Measurements from ENCODE around the gene ADCY5.

ADCY5 gene

DNA sequence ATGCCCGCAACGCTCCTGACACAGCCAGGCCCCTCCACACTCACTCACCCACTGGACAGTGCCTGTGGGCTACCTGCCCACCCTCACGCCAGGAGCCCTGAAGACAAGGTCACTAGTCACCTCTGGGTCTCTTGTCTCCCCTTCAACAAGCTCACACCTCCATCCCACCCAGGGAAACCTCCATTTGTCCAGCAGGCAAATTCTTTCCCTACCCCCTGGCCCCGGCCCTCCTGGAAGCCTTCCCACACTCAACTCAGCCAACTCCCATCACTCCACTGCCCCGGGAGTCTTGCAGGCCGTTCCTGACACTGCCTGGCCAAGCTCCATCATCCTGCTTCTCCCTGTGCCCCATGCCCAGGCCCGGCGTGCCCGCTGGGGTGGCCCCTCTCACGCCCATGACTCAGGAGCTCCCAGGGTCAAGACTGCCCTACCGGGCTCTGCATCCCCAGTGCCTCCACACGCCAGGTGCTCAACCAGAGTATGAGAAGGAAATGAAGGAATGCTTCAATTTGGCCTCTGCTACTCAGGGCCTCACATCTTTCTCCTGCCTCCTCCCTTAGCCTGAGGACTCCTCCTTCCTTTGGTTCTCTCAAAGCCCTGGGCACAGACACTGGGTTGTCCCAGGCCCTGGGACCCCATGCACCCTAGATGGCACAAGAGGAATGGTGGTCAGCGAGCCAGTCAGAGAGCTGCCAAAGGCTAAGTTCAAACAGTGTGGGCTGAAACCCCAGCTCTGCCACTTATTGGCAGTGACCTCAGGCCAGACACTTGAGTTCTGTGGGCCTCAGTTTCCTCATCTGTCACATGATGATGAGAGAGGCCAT is 158.6 kb downstream of the ADCY5 start:
- H3K4me3 ChIP-seq (ENCODE audit: low read length): no peak overlapping the region
- no peak for TF ChIP-seq ZNF274 (IDR thresholded peaks at IDR 0.05; ENCODE audit: low read depth, low read length)

GRCh38 chr3:123289391-123290106 is 159.3 kb downstream of the ADCY5 start:
- TF ChIP-seq ZNF274 (IDR thresholded peaks at IDR 0.05; ENCODE audit: low read depth, low read length): no peak
- no peak overlapping the region for H3K4me3 ChIP-seq (ENCODE audit: low read length)

GRCh38 chr3:123287962-123288302 is 161.0 kb downstream of the ADCY5 start:
- TF ChIP-seq ZNF274 (IDR thresholded peaks at IDR 0.05; ENCODE audit: low read depth, low read length): no peak
- no peak overlapping the region for H3K4me3 ChIP-seq (ENCODE audit: low read length)

DNA sequence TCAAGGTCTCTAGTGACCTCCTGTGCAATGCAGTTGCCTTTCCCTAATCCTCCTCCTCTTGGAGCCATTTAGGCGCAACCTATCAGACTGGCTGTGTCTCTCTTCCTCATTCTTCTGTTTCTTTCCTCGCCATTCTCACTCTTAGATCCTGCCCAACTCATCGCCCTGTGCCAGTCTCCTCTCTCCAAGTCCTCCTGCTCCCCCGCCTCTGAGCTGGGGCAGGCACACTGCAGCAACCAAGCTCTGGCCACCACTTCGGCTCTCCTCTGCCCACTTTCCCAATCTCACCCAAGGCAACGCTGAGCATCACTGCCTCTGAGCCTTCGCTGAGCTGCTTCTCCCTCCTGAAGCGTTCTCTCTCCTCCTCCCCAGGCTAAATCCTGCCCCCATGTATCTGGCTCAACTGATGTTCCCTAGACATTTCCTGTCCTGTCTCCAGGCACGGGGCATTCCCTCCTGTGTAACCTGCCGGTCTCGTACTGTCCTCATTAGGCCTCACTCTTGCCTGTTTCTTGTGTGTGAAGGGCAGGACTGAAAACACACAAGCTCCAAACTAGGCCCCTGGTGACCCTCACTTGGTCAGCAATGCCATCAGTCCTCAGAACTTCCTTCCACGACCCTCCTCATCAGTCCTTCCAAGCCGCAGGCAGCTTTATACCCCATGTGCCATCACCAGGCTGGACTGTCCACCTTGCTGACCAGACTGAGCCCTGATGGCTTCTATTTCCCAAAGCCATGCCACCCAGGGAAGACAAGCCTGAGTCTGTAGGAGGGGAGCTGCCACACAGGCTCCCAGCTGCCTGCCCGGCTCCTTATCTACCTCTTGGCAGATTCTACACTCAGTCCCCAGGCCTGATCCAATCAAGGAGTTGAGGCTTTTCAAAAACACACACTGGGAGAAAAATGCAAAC is 161.6 kb downstream of the ADCY5 start:
- no peak overlapping the region for H3K4me3 ChIP-seq (ENCODE audit: low read length)
- TF ChIP-seq ZNF274 (IDR thresholded peaks at IDR 0.05; ENCODE audit: low read depth, low read length): no peak

GRCh38 chr3:123286308-123287023 is 162.4 kb downstream of the ADCY5 start:
- no peak overlapping the region for H3K4me3 ChIP-seq (ENCODE audit: low read length)
- TF ChIP-seq ZNF274 (IDR thresholded peaks at IDR 0.05; ENCODE audit: low read depth, low read length): no peak

DNA sequence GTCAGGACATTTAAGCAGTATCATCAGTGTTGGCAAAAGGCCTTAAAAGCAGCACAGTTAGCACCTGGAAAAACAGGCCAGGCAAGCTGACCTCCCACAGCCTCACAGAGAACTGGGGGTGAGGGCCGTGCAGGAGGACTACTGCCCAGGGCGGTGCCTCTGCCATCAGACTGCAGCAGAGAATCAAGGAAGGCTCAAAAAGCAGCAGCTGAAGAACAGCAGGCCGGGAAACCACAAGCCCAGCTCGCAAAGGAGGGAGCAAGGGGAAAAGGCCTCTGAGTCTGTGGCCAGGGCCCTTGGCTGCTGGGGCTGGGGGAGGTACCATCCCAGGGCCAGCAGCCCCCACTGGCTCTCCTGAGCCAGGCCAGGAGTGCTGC is 163.0 kb downstream of the ADCY5 start:
- no peak overlapping the region for H3K4me3 ChIP-seq (ENCODE audit: low read length)

GRCh38 chr3:123285479-123285878 is 163.4 kb downstream of the ADCY5 start:
- no peak overlapping the region for H3K4me3 ChIP-seq (ENCODE audit: low read length)
- TF ChIP-seq ZNF274 (IDR thresholded peaks at IDR 0.05; ENCODE audit: low read depth, low read length): no peak

More for the DNA sequence above, 163.0 kb downstream of the ADCY5 start:
- no peak for TF ChIP-seq ZNF274 (IDR thresholded peaks at IDR 0.05; ENCODE audit: low read depth, low read length)

- no peak overlapping the region for H3K4me3 ChIP-seq (ENCODE audit: low read length)
- no peak for TF ChIP-seq ZNF274 (IDR thresholded peaks at IDR 0.05; ENCODE audit: low read depth, low read length)
Observed at GRCh38 chr3:123285066-123285465, 163.8 kb downstream of the ADCY5 start.

DNA sequence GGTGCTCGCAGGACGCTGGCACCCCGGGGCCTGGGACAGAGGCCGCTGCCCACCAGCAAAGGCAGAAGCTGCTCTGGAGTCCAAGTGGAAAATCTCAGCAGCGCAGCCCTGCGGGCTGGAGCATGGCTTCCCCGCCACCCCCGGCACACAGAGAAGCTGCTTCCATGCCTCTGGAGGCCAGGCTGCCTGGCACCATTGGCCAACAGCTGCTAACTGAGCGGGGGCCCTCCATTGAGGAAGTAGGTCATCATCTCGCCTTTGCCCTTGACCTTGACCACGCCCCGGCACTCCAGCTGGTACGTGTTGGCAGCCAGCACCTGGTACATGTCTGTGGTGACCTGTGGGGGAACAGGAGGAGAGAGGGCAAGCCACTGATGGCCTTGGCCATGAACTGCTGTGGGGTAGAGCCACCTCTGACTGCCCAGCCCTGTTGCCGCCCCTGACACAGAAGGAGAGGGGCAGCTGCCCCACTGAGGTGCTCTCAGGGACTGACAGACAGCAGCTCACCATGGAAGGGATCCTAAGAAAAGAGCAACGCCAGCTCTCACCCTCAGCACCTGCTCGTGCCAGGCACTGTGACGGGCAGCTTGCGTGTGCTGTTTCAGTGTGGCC is 164.4 kb downstream of the ADCY5 start:
- H3K4me3 ChIP-seq (ENCODE audit: low read length): no peak overlapping the region
- TF ChIP-seq ZNF274 (IDR thresholded peaks at IDR 0.05; ENCODE audit: low read depth, low read length): no peak

DNA sequence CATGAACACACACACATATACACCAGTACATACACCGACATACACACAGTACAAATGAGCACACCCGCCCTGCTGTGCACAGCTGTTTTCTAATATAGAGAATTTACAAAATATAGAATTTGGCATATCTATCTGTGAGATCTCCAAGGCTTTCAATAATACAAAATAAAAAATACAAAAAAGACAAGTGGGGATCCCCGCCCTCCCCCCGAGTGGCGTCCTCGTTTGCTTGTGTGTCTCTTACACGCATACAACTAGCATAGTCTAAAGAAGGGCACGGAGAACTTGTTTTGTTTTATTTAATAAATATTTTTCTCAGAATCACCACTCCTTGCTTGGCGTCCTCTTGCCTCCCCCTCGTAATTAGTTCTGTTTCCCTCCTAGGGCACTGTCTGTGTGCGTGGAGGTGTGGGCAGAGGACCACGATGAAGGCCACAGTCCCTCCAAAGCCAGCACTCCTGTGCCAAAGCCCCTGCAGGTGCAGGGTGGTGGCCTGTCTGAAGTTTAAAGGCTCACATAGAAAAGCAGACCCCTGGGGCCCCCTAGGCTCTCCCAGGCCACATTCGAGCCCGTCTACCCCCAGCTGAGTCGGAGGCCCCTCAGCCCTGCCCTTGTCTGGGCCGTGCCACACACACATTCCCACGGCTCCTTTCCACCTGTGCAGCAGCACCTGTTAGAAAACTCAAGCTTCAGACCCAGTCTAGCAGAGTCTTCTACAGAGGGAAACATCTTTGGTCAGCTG is 165.1 kb downstream of the ADCY5 start:
- no peak for TF ChIP-seq ZNF274 (IDR thresholded peaks at IDR 0.05; ENCODE audit: low read depth, low read length)
- no peak overlapping the region for H3K4me3 ChIP-seq (ENCODE audit: low read length)

- no peak overlapping the region for H3K4me3 ChIP-seq (ENCODE audit: low read length)
- no peak for TF ChIP-seq ZNF274 (IDR thresholded peaks at IDR 0.05; ENCODE audit: low read depth, low read length)
Observed at GRCh38 chr3:123283074-123283473, 165.8 kb downstream of the ADCY5 start.

- no peak for TF ChIP-seq ZNF274 (IDR thresholded peaks at IDR 0.05; ENCODE audit: low read depth, low read length)
- no peak overlapping the region for H3K4me3 ChIP-seq (ENCODE audit: low read length)
Observed at GRCh38 chr3:123282461-123282860, 166.4 kb downstream of the ADCY5 start.

DNA sequence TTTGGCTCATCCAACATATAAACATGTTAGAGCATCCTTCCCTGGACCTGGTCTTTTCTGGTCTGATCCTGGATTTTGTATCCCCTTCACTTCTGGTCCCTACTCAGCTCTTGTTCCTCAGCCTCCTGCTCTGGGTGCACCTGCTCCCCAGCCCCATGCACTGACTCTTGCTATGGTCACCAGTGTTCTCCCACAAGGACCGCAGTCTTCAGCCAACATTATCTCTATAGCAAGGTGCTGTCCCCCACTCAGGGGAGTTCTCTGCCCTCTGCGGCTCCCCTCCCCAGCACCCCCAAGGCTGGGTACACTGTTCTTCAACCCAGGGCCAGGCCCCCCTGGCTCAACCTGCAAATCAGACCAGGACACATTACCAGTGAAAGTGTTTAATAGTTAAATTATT is 167.0 kb downstream of the ADCY5 start:
- TF ChIP-seq ZNF274 (IDR thresholded peaks at IDR 0.05; ENCODE audit: low read depth, low read length): no peak
- H3K4me3 ChIP-seq (ENCODE audit: low read length): no peak overlapping the region

Data from GM08714 (cell line).